GM18505 (cell line): ENCODE measurements around the gene PLK5.
"Not testable (repeated sequence)": the region's sequence is repeated elsewhere in the genome, so short reads cannot be mapped to it uniquely, and the experiment has no call there.

Experiments
- ATAC-seq: cut with Tn5 transposase; IDR thresholded peaks from one replicate; pipeline ENCODE4 v1.9.1; 2021; ENCODE audit not compliant: unreplicated experiment
- POLR2A ChIP-seq: IDR thresholded peaks from 4 replicates; pipeline ENCODE4 v1.6.1; 2011; ENCODE audit warnings: borderline replicate concordance; ENCODE audit not compliant: insufficient read depth, insufficient read length; ENCODE audit errors: extremely low read depth

Gene PLK5

GRCh38 chr19:1496714-1497577 is 26.9 kb upstream of the PLK5 start:
- no peak for ATAC-seq
- TF ChIP-seq POLR2A = no peak

- ATAC-seq = no peak
- no peak for TF ChIP-seq POLR2A
Measured at GRCh38 chr19:1497578-1498235, 26.2 kb upstream of the PLK5 start.

DNA sequence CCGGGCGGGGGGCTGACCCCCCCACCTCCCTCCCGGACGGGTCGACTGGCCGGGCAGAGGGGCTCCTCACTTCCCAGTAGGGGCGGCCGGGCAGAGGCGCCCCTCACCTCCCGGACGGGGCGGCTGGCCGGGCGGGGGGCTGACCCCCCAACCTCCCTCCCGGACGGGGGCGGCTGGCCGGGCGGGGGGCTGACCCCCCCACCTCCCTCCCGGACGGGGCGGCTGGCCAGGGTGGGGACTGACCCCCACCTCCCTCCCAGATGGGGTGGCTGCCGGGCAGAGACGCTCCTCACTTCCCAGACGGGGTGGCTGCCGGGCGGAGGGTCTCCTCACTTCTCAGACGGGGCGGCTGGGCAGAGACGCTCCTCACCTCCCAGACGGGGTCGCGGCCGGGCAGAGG is 24.6 kb upstream of the PLK5 start:
- ATAC-seq = not testable (repeated sequence)

- TF ChIP-seq POLR2A = no peak
- ATAC-seq = no peak
Measured at GRCh38 chr19:1501200-1501595, 22.7 kb upstream of the PLK5 start.

DNA sequence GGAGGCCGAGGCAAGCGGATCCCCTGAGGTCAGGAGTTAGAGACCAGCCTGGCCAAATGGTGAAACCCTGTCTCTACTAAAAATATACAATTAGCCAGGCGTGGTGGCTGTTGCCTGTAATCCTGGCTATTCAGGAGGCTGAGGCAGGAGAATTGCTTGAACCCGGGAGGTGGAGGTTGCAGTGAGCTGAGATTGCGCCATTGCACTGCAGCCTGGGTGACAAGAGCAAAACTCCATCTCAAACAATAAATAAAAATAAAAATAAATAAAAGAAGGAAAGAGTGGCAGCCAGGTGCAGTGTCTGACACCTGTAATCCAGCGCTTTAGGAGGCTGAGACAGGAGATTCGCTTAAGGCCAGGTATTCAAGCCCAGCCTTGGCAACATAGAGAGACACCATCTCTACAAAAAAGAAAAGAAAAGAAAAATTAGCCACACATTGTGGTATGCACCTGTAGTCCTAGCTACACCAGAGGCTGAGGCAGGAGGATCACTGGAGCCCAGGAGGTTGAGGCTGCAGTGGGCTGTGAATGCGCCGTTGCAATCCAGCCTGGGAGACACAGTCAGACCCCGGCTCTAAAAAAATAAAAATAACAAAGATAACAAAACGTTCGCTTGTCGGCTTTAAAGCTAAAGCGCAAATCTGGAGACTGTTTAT is 21.3 kb upstream of the PLK5 start:
- ATAC-seq = no peak

DNA sequence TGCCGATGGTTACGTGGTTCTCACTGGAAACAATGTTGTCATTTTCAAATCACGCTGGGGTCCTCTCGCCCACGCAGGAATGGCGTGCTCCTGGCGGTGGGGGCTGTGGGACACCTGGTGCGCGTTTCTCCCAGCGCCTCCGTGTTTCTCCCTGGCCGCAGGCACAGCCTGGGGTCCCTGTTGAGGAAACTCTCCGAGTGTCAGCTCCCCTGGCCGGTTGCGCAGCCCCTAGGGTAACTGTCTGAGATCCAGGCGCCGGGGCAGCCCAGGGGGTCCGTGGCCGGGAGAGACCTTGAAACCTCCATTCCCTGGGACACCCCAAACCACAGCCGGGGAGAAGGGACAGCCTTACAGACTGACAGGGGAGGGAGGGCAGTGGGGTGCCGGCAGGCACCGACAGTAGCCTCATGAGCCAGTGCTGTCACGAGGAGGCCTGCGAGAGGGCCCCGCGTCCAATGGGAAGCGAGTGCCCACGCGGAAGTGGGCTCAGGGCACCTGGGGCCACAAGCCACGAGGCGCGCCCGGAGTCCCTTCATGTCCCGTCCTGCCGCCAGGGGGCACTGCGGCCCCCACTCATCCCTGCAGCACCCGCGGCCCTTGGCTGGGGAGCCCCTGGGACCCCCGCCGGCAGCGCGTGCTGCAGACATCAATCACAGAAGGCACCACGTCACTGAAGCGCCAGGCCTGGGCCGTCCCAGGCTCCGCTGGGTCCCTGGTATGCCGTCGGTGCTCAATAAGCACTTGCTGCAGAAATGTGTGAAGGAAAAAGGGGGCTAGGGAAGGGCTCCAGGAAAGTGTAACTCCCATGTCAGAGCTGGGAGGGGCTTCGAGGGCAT is 20.6 kb upstream of the PLK5 start:
- TF ChIP-seq POLR2A = no peak

More for the DNA sequence above, 21.3 kb upstream of the PLK5 start:
- no peak for TF ChIP-seq POLR2A

GRCh38 chr19:1503925-1504773 is 19.7 kb upstream of the PLK5 start:
- ATAC-seq = no peak
- TF ChIP-seq POLR2A = no peak

More for the DNA sequence above, 20.6 kb upstream of the PLK5 start:
- no peak for ATAC-seq

- TF ChIP-seq POLR2A = no peak
- no peak for ATAC-seq
Measured at GRCh38 chr19:1505012-1505411, 18.9 kb upstream of the PLK5 start.

GRCh38 chr19:1505991-1506881 is 17.6 kb upstream of the PLK5 start:
- ATAC-seq = no peak
- no peak for TF ChIP-seq POLR2A

- no peak for ATAC-seq
- no peak for TF ChIP-seq POLR2A
Measured at GRCh38 chr19:1507192-1507660, 16.7 kb upstream of the PLK5 start.

GRCh38 chr19:1507763-1508506 is 15.9 kb upstream of the PLK5 start:
- no peak for TF ChIP-seq POLR2A
- no peak for ATAC-seq
